Stimulated activated CD8-positive, alpha-beta memory T cell treated with anti-CD3 and anti-CD28 coated beads, Interleukin-15, amount 100 ng/mL, for 4 hours (primary cell): ENCODE data around the gene FOXR2.

Experiments used
- DNase-seq, 2 donors: peaks; one replicate each; pipeline ENCODE4 v3.0.0-alpha.2; 2020; ENCODE audit warnings: low read depth in 2 of 2

FOXR2 gene, protein sequence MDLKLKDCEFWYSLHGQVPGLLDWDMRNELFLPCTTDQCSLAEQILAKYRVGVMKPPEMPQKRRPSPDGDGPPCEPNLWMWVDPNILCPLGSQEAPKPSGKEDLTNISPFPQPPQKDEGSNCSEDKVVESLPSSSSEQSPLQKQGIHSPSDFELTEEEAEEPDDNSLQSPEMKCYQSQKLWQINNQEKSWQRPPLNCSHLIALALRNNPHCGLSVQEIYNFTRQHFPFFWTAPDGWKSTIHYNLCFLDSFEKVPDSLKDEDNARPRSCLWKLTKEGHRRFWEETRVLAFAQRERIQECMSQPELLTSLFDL

DNA sequence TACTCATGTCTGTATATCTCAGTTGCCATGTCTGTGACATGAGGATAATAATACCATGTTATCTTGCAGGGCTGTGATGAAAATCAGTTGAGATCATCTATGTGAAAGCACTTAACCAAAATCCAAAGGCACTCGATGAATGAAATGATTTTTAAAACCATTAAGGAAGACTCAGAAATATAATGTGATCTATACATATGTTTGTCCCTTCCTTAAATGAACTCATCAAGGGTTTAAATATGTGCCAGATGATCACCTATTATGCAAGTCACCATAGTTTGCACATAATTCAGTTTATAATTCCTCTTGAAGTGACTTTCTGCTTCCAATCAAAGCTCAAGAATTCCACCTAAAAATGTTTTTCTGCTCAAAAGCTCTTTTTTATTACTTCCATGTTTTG, at the start of gene FOXR2:
Gene FOXR2, plus strand, starts transcription at position 301 of the 400 bp plus-strand sequence. CDS start 312 bp downstream, outside the sequence.
- no peak for DNase-seq

GRCh38 chrX:55579115-55579514, 44.1 kb upstream of the FOXR2 start:
- DNase-seq = no peak

DNA sequence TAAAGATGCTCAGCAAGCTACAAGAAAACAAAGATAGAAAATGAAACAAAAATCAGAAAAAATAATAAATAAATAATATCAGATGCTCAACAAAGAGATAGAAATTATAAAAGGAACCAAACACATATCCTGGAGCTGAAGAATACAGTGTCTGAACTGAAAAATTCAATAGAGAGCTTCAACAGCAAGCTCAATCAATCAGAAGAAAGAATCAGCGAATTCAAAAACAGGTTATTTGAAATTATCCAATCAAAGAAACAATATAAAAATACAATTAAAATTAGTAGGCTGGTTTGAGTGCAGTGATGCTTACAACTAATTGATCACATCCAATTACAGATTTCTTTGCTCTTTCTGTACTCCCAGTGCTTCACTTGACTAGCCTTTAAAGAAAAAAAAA, 40.8 kb upstream of the FOXR2 start:
- DNase-seq = no peak

GRCh38 chrX:55593296-55593695, 29.9 kb upstream of the FOXR2 start:
- DNase-seq = no peak

DNA sequence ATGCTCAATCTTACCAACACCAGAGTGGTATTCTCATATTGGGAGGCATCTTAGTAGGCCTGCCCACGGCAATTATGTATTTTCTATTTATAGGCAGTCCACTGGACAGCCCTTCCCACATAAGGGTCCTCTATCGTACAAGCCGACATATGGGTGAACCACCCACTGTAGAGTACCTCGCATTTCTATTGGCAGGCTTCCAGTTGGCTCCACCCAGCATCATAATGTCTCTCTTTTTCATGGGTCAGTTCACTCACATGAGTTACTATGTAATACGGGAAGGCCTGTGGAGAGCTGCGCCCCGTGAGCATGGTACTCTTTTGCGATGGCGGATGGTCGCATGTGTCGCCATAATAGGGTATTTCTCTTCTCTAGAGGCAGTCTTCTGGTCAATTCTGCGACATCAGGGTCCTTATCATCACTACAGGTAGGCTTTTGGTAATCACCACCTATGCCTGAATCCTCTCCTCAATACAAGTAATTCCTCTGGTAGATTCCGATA, 29.4 kb upstream of the FOXR2 start:
- no peak for DNase-seq

DNA sequence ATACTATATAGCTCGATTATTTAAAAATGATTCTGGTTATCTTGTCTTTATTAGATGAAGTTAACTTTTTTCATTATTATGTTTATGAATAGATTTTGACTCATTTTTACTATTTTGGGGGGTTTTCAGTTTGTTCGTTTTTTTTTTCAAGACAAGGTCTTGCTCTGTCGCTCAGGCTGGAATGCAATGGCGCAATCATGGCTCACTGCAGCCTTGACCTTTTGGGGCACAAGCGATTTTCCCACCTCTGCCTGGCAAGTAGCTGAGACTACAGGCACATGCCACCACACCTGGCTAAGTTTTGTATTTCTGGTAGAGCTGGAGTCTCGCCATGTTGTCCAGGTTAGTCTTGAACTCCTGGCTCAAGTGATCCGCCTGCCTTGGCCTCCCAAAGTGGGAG, 24.9 kb upstream of the FOXR2 start:
- no peak for DNase-seq

DNA sequence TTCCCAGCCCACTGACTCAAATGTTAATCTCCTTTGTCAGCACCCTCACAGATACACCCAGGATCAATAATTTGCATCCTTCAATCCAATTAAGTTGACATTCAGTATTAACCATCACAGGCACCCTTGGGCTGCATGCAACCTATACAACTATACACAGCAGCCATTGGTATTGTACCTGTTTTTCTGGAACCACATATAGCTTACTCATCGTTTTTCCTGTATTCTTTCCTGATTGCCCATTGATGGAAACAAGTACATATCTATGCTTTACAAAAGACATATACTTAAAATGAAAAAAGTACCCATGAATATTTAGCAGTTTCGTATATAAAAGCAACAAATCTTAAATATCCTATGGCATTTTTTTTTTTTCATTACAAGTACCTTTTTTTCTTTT, 3.7 kb upstream of the FOXR2 start:
- DNase-seq = no peak

GRCh38 chrX:55624403-55624802, 1.2 kb downstream of the FOXR2 start:
- DNase-seq = no peak

GRCh38 chrX:55636109-55636508, 12.9 kb downstream of the FOXR2 start:
- no peak for DNase-seq

- no peak for DNase-seq
Observed at GRCh38 chrX:55638933-55639332, 15.7 kb downstream of the FOXR2 start.

- no peak for DNase-seq
Observed at GRCh38 chrX:55640854-55641253, 17.7 kb downstream of the FOXR2 start.

GRCh38 chrX:55648434-55648833, 25.2 kb downstream of the FOXR2 start:
- no peak for DNase-seq

GRCh38 chrX:55659931-55660330, 36.7 kb downstream of the FOXR2 start:
- no peak for DNase-seq

- no peak for DNase-seq
Observed at GRCh38 chrX:55663584-55663983, 40.4 kb downstream of the FOXR2 start.

DNA sequence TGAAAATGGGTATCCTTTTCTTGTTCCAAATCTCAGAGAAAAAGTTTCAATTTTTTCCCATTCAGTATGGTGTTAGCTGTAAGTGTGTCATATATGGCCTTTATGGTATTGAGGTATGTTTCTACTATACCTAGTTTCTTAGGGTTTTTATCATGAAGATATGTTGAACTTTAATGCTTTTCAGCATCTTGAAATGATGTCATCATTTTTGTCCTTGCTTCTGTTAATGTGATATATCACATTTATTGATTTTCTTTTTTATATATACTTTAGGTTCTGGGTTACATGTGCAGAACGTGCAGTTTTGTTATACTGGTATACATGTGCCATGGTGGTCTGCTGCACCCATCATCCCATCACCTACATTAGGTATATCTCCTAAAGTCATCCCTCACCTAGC, 44.9 kb downstream of the FOXR2 start:
- no peak for DNase-seq
